ENCODE measurements around the gene PPP1R9B.

The PPP1R9B gene

DNA sequence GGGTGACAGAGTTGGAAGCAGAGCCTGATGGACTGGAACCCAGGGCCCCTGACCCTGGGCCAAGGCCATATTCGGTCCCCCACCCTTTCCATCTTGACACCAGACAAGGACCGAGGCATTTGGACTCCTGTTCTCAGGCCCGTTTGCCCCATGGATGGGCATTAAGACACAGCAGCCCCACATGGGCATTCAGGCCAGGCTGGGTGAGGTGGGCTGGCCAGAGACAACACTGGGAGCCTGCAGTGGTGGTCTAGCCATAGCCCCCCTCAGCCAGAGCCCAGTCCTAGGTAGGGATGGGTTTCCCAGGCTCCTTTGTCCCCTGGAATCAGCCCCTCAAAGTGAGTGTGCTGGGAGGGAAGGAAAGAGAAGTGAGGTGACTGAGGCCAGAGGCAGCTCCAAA is 53.7 kb downstream of the PPP1R9B start:
- Histone ChIP-seq H3K27me3 (ENCODE audit: insufficient read depth, low read length) (no peaks in the 10 kb centered on the region), H3K4me1 (ENCODE audit: insufficient read depth, low read length, severe bottlenecking) (peaks cover 15% of the 10 kb centered on the region), H3K9ac (ENCODE audit: low read length) (no peak overlapping the region), H3K4me2 (ENCODE audit: low read length) (no peak overlapping the region; the same call in 1 of the 2 replicates), H4K20me1 (ENCODE audit: insufficient read depth, low read length) (no peaks in the 10 kb centered on the region), H3K36me3 (ENCODE audit: insufficient read depth, low read length) (no peaks in the 10 kb centered on the region), H2AFZ (ENCODE audit: low read length) (no peak overlapping the region), H3K27ac (ENCODE audit: low read depth, low read length, poor library complexity, severe bottlenecking) (no peak overlapping the region), H3K9me3 (ENCODE audit: low read length) (no peaks in the 10 kb centered on the region), H3K9me2 (ENCODE audit: low read depth, low read length) (no peaks in the 10 kb centered on the region), H3K79me2 (ENCODE audit: insufficient read depth, low read length) (no peaks in the 10 kb centered on the region), H3K4me3 (ENCODE audit: low read depth, low read length, poor library complexity, severe bottlenecking) (no peak overlapping the region), H3F3A (ENCODE audit: insufficient read depth, low read length) (no peaks in the 10 kb centered on the region)
- TF ChIP-seq, protein P1, sequence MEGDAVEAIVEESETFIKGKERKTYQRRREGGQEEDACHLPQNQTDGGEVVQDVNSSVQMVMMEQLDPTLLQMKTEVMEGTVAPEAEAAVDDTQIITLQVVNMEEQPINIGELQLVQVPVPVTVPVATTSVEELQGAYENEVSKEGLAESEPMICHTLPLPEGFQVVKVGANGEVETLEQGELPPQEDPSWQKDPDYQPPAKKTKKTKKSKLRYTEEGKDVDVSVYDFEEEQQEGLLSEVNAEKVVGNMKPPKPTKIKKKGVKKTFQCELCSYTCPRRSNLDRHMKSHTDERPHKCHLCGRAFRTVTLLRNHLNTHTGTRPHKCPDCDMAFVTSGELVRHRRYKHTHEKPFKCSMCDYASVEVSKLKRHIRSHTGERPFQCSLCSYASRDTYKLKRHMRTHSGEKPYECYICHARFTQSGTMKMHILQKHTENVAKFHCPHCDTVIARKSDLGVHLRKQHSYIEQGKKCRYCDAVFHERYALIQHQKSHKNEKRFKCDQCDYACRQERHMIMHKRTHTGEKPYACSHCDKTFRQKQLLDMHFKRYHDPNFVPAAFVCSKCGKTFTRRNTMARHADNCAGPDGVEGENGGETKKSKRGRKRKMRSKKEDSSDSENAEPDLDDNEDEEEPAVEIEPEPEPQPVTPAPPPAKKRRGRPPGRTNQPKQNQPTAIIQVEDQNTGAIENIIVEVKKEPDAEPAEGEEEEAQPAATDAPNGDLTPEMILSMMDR (IDR thresholded peaks at IDR 0.05; ENCODE audit: low read length), result no peak
- no peak for TF ChIP-seq EZH2 (IDR thresholded peaks at IDR 0.05; ENCODE audit: borderline replicate concordance, low read length)

DNA sequence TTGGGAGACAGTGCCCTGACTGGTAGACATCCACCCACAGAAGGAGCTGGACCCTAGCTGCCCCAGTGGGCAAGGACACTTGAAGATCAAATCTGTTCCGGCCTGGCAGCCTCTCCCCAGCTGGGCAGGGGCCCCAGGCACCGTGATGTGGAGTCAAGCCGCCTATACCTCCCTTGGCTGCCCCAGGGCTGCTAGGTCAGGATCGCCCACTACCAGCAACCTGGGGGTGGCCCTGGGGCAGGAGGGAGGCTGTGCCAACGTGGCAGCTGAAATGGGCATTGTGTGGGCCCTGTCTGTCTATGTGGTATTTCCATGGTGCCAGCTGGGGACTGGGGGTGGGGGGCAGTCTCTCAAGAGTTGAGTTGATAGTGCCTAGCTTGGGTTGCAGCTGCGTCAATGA is 54.4 kb downstream of the PPP1R9B start:
- no peaks in the 10 kb centered on the region for H3K9me3 ChIP-seq (ENCODE audit: low read length)
- H3K36me3 ChIP-seq (ENCODE audit: insufficient read depth, low read length), result no peaks in the 10 kb centered on the region
- H3K27ac ChIP-seq (ENCODE audit: low read depth, low read length, poor library complexity, severe bottlenecking), result no peak overlapping the region
- peak overlapping the region; percentile 88 for H3K4me2 ChIP-seq (ENCODE audit: low read length)
- H2AFZ ChIP-seq (ENCODE audit: low read length), result no peak overlapping the region
- TF ChIP-seq EZH2 (IDR thresholded peaks at IDR 0.05; ENCODE audit: borderline replicate concordance, low read length), result no peak
- TF ChIP-seq, protein P1 (IDR thresholded peaks at IDR 0.05; ENCODE audit: low read length), result no peak
- no peaks in the 10 kb centered on the region for H4K20me1 ChIP-seq (ENCODE audit: insufficient read depth, low read length)
- H3K9ac ChIP-seq (ENCODE audit: low read length), result peak overlapping the region; percentile 80; the same call in 1 of the 2 replicates
- no peaks in the 10 kb centered on the region for H3K79me2 ChIP-seq (ENCODE audit: insufficient read depth, low read length)
- H3K27me3 ChIP-seq (ENCODE audit: insufficient read depth, low read length), result no peaks in the 10 kb centered on the region; the same call in 1 of the 2 replicates
- peaks cover 15% of the 10 kb centered on the region for H3K4me1 ChIP-seq (ENCODE audit: insufficient read depth, low read length, severe bottlenecking)
- H3K4me3 ChIP-seq (ENCODE audit: low read depth, low read length, poor library complexity, severe bottlenecking), result peak overlapping the region; percentile 88
- no peaks in the 10 kb centered on the region for H3K9me2 ChIP-seq (ENCODE audit: low read depth, low read length)
- H3F3A ChIP-seq (ENCODE audit: insufficient read depth, low read length), result no peaks in the 10 kb centered on the region

DNA sequence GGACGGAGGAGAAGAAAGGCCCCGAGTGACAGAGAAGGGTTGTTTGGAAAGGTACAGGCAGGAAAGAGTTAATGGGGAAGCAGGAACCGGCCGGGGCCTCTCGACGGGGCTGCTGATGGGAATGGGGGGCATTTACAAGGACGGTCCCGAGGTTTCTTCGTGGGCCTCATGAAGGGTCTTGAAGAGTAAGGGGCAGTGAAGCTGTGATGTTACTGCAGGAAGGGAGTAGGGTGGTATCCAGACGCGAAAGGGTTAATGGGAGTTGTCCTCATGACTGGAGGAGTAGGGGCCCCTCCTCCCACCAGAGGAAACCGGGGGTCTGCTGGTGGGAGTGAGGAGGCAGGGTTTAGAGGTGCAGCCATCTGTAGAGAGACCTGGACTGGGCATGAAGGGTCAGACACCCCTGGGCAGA is 54.8 kb downstream of the PPP1R9B start:
- Histone ChIP-seq H3K9me3 (ENCODE audit: low read length) (no peaks in the 10 kb centered on the region), H3K27me3 (ENCODE audit: insufficient read depth, low read length) (no peaks in the 10 kb centered on the region; the same call in 1 of the 2 replicates), H3K27ac (ENCODE audit: low read depth, low read length, poor library complexity, severe bottlenecking) (no peak overlapping the region), H2AFZ (ENCODE audit: low read length) (0 out of 2 replicates have a peak overlapping the region, but pooled peaks have one; percentile 26), H3K4me3 (ENCODE audit: low read depth, low read length, poor library complexity, severe bottlenecking) (peak overlapping the region; percentile 88), H3K79me2 (ENCODE audit: insufficient read depth, low read length) (no peaks in the 10 kb centered on the region), H3K4me2 (ENCODE audit: low read length) (peak overlapping the region; percentile 88), H3K4me1 (ENCODE audit: insufficient read depth, low read length, severe bottlenecking) (peaks cover 15% of the 10 kb centered on the region), H3F3A (ENCODE audit: insufficient read depth, low read length) (no peaks in the 10 kb centered on the region), H3K9ac (ENCODE audit: low read length) (peak overlapping the region; percentile 80), H4K20me1 (ENCODE audit: insufficient read depth, low read length) (no peaks in the 10 kb centered on the region), H3K9me2 (ENCODE audit: low read depth, low read length) (no peaks in the 10 kb centered on the region), H3K36me3 (ENCODE audit: insufficient read depth, low read length) (no peaks in the 10 kb centered on the region)
- no peak for TF ChIP-seq EZH2 (IDR thresholded peaks at IDR 0.05; ENCODE audit: borderline replicate concordance, low read length)
- TF ChIP-seq, protein P1 (IDR thresholded peaks at IDR 0.05; ENCODE audit: low read length), result no peak
